ENCODE data around the gene TAS2R31. TPM values are rescaled to one million over a fixed set of nuclear protein-coding genes. Genes with fewer than 3 reads are reported as not detected.

The TAS2R31 gene
- 1.2 TPM in 1 of 2 replicates, not detected in the other for total RNA-seq

GRCh38 chr12:11031307-11031706 is at the start of gene TAS2R31:
TAS2R31 (minus strand) TSS chr12:11031407; CDS start chr12:11031335, 72 bp downstream.

GRCh38 chr12:11062194-11062593 is 31.0 kb upstream of the TAS2R31 start, which contains the start of gene TAS2R46:
TAS2R46 (minus strand) TSS chr12:11062294; CDS start chr12:11062294, 0 bp downstream.

GRCh38 chr12:11022520-11022919 is 8.7 kb downstream of the TAS2R31 start, which contains the start of gene TAS2R19:
TAS2R19 (minus strand) TSS chr12:11022620; CDS start chr12:11022571, 49 bp downstream.

GRCh38 chr12:10998204-10998603 is 33.0 kb downstream of the TAS2R31 start, which contains the start of gene TAS2R20:
TAS2R20 (minus strand) TSS chr12:10998304; CDS start chr12:10997875, 429 bp downstream.

GRCh38 chr12:10986812-10987211 is 44.4 kb downstream of the TAS2R31 start, which contains the start of gene TAS2R50:
TAS2R50 (minus strand) TSS chr12:10986912; CDS start chr12:10986860, 52 bp downstream.

Other genes starting within 250 kb of the TAS2R31 start
- gene TAS2R7, start 228.8 kb downstream of the TAS2R31 start, total RNA-seq = not detected in 2 replicates
- not detected in 2 replicates for gene TAS2R8, start 224.1 kb downstream of the TAS2R31 start, total RNA-seq
- gene TAS2R9, start 221.2 kb downstream of the TAS2R31 start, total RNA-seq = not detected in 2 replicates
- gene TAS2R10, start 205.0 kb downstream of the TAS2R31 start, total RNA-seq = 0.21 and 0.24 TPM in 2 replicates
- gene PRR4, start 181.9 kb downstream of the TAS2R31 start, total RNA-seq = 0.64 TPM in 1 of 2 replicates, not detected in the other
- gene PRH1, start 147.2 kb downstream of the TAS2R31 start, total RNA-seq = 3.4 and 4.3 TPM in 2 replicates
- gene TAS2R13, start 121.8 kb downstream of the TAS2R31 start, total RNA-seq = 0.48 and 0.64 TPM in 2 replicates
- not detected in 2 replicates for gene PRH2, start 102.2 kb downstream of the TAS2R31 start, total RNA-seq
- 0.96 and 1.9 TPM in 2 replicates for gene TAS2R14, start 92.1 kb downstream of the TAS2R31 start, total RNA-seq
- gene TAS2R50, start 44.5 kb downstream of the TAS2R31 start, total RNA-seq = 0.85 and 0.96 TPM in 2 replicates
- 0.64 and 0.96 TPM in 2 replicates for gene TAS2R20, start 33.1 kb downstream of the TAS2R31 start, total RNA-seq
- gene TAS2R19, start 8.8 kb downstream of the TAS2R31 start, total RNA-seq = 0.43 and 1.2 TPM in 2 replicates
- gene TAS2R46, start 30.9 kb upstream of the TAS2R31 start, total RNA-seq = 0.85 and 0.96 TPM in 2 replicates
- 0.96 TPM in 1 of 2 replicates, not detected in the other for gene TAS2R43, start 60.9 kb upstream of the TAS2R31 start, total RNA-seq
- 1.2 and 2.8 TPM in 2 replicates for gene TAS2R30, start 103.2 kb upstream of the TAS2R31 start, total RNA-seq
- gene SMIM10L1, start 139.8 kb upstream of the TAS2R31 start, total RNA-seq = 3.9 and 5.5 TPM in 2 replicates
- not detected in 2 replicates for gene TAS2R42, start 155.5 kb upstream of the TAS2R31 start, total RNA-seq
- not detected in 2 replicates for gene PRB3, start 238.3 kb upstream of the TAS2R31 start, total RNA-seq

Measured in tracheal epithelial cell (primary cell).